ENCODE data around the gene SLC7A5.
"Not testable (repeated sequence)": the region's sequence is repeated elsewhere in the genome, so short reads cannot be mapped to it uniquely, and the experiment has no call there.

Gene SLC7A5

DNA sequence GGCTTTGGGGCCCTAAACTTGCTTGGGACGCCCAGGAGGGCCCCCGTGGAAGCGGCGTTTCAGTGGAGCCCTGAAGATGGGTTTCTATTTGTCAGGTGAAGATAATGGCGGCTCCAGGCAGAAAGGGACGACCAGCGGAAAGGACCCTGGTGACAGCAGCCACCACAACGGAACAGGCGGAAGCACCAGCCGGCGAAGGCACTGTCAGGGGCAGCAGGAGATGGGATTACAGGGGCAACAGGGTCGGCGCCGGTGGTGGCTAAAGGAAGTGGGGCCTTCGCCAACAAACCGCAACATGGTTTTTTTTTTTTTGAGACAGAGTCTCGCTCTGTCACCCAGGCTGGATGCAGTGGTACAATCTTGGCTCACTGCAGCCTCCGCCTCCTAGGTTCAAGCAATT lies 43.4 kb upstream of the SLC7A5 start:
- H3K79me2 ChIP-seq (ENCODE audit: insufficient read depth, low read length); H3F3A ChIP-seq (ENCODE audit: insufficient read depth, low read length); H3K9ac ChIP-seq (ENCODE audit: low read length); H4K20me1 ChIP-seq (ENCODE audit: insufficient read depth, low read length); H3K36me3 ChIP-seq (ENCODE audit: insufficient read depth, low read length); H3K9me2 ChIP-seq (ENCODE audit: low read depth, low read length); H3K27me3 ChIP-seq (ENCODE audit: insufficient read depth, low read length); H3K9me3 ChIP-seq (ENCODE audit: low read length); H2AFZ ChIP-seq (ENCODE audit: low read length); H3K27ac ChIP-seq (ENCODE audit: low read depth, low read length, poor library complexity, severe bottlenecking): not testable (repeated sequence)
- Histone ChIP-seq H3K4me1 (ENCODE audit: insufficient read depth, low read length, severe bottlenecking) (peaks cover 15% of the 10 kb centered on the region), H3K4me3 (ENCODE audit: low read depth, low read length, poor library complexity, severe bottlenecking) (peak overlapping the region; percentile 16), H3K4me2 (ENCODE audit: low read length) (peak overlapping the region; percentile 25; the same call in 1 of the 2 replicates)

- not testable (repeated sequence) for H3K4me2 ChIP-seq (ENCODE audit: low read length); H2AFZ ChIP-seq (ENCODE audit: low read length); H3K79me2 ChIP-seq (ENCODE audit: insufficient read depth, low read length); H3K9ac ChIP-seq (ENCODE audit: low read length); H3K27ac ChIP-seq (ENCODE audit: low read depth, low read length, poor library complexity, severe bottlenecking); H3K9me2 ChIP-seq (ENCODE audit: low read depth, low read length); H4K20me1 ChIP-seq (ENCODE audit: insufficient read depth, low read length); H3K4me3 ChIP-seq (ENCODE audit: low read depth, low read length, poor library complexity, severe bottlenecking); H3F3A ChIP-seq (ENCODE audit: insufficient read depth, low read length); H3K27me3 ChIP-seq (ENCODE audit: insufficient read depth, low read length); H3K9me3 ChIP-seq (ENCODE audit: low read length); H3K36me3 ChIP-seq (ENCODE audit: insufficient read depth, low read length)
- H3K4me1 ChIP-seq (ENCODE audit: insufficient read depth, low read length, severe bottlenecking), result peaks cover 15% of the 10 kb centered on the region
Observed at GRCh38 chr16:87911106-87911763, 41.9 kb upstream of the SLC7A5 start.

GRCh38 chr16:87909203-87909935 lies 40.1 kb upstream of the SLC7A5 start:
- H3K9me3 ChIP-seq (ENCODE audit: low read length); H3K36me3 ChIP-seq (ENCODE audit: insufficient read depth, low read length); H2AFZ ChIP-seq (ENCODE audit: low read length); H3K4me3 ChIP-seq (ENCODE audit: low read depth, low read length, poor library complexity, severe bottlenecking); H3F3A ChIP-seq (ENCODE audit: insufficient read depth, low read length); H3K27me3 ChIP-seq (ENCODE audit: insufficient read depth, low read length); H3K9me2 ChIP-seq (ENCODE audit: low read depth, low read length); H3K79me2 ChIP-seq (ENCODE audit: insufficient read depth, low read length); H3K27ac ChIP-seq (ENCODE audit: low read depth, low read length, poor library complexity, severe bottlenecking); H3K9ac ChIP-seq (ENCODE audit: low read length); H4K20me1 ChIP-seq (ENCODE audit: insufficient read depth, low read length); H3K4me2 ChIP-seq (ENCODE audit: low read length): not testable (repeated sequence)
- peaks cover 15% of the 10 kb centered on the region for H3K4me1 ChIP-seq (ENCODE audit: insufficient read depth, low read length, severe bottlenecking)
- TF ChIP-seq CTCF (IDR thresholded peaks at IDR 0.05; ENCODE audit: low read length), result peak; percentile 80

GRCh38 chr16:87908101-87908500 lies 38.8 kb upstream of the SLC7A5 start:
- not testable (repeated sequence) for H2AFZ ChIP-seq (ENCODE audit: low read length); H3K36me3 ChIP-seq (ENCODE audit: insufficient read depth, low read length); H3K4me2 ChIP-seq (ENCODE audit: low read length); H3K79me2 ChIP-seq (ENCODE audit: insufficient read depth, low read length); H3K27ac ChIP-seq (ENCODE audit: low read depth, low read length, poor library complexity, severe bottlenecking); H3K27me3 ChIP-seq (ENCODE audit: insufficient read depth, low read length); H3K9me3 ChIP-seq (ENCODE audit: low read length); H3K9ac ChIP-seq (ENCODE audit: low read length); H3K4me3 ChIP-seq (ENCODE audit: low read depth, low read length, poor library complexity, severe bottlenecking); H4K20me1 ChIP-seq (ENCODE audit: insufficient read depth, low read length); H3K9me2 ChIP-seq (ENCODE audit: low read depth, low read length); H3F3A ChIP-seq (ENCODE audit: insufficient read depth, low read length)
- peaks cover 15% of the 10 kb centered on the region for H3K4me1 ChIP-seq (ENCODE audit: insufficient read depth, low read length, severe bottlenecking)

DNA sequence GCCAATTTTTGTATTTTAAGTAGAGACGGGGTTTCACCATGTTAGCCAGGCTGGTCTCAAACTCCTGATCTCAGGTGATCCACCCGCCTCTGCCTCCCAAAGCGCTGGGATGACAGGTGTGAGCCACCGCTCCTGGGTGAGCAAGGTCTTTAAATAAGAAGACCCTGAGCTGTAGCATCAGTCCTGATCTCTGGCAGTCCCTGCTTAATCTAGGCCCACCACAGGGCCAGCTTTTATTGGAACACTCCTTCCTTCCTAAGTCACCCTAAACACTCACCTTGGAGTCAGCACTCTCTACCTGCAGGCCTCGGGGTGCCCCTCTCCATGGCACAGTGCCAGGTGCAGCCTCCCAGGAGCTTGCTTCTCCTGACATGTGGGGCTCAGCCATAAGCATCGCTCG lies 36.2 kb upstream of the SLC7A5 start:
- H3K4me3 ChIP-seq (ENCODE audit: low read depth, low read length, poor library complexity, severe bottlenecking); H3K27ac ChIP-seq (ENCODE audit: low read depth, low read length, poor library complexity, severe bottlenecking); H3K9me2 ChIP-seq (ENCODE audit: low read depth, low read length); H3K9me3 ChIP-seq (ENCODE audit: low read length); H3K79me2 ChIP-seq (ENCODE audit: insufficient read depth, low read length); H3K36me3 ChIP-seq (ENCODE audit: insufficient read depth, low read length); H4K20me1 ChIP-seq (ENCODE audit: insufficient read depth, low read length); H3F3A ChIP-seq (ENCODE audit: insufficient read depth, low read length); H3K9ac ChIP-seq (ENCODE audit: low read length); H2AFZ ChIP-seq (ENCODE audit: low read length); H3K4me1 ChIP-seq (ENCODE audit: insufficient read depth, low read length, severe bottlenecking); H3K4me2 ChIP-seq (ENCODE audit: low read length); H3K27me3 ChIP-seq (ENCODE audit: insufficient read depth, low read length): not testable (repeated sequence)

- not testable (repeated sequence) for H4K20me1 ChIP-seq (ENCODE audit: insufficient read depth, low read length); H3K9ac ChIP-seq (ENCODE audit: low read length); H3K4me2 ChIP-seq (ENCODE audit: low read length); H3K9me2 ChIP-seq (ENCODE audit: low read depth, low read length); H3K9me3 ChIP-seq (ENCODE audit: low read length); H3K36me3 ChIP-seq (ENCODE audit: insufficient read depth, low read length); H3F3A ChIP-seq (ENCODE audit: insufficient read depth, low read length); H2AFZ ChIP-seq (ENCODE audit: low read length); H3K4me3 ChIP-seq (ENCODE audit: low read depth, low read length, poor library complexity, severe bottlenecking); H3K4me1 ChIP-seq (ENCODE audit: insufficient read depth, low read length, severe bottlenecking); H3K79me2 ChIP-seq (ENCODE audit: insufficient read depth, low read length); H3K27ac ChIP-seq (ENCODE audit: low read depth, low read length, poor library complexity, severe bottlenecking); H3K27me3 ChIP-seq (ENCODE audit: insufficient read depth, low read length)
Observed at GRCh38 chr16:87904963-87905362, 35.7 kb upstream of the SLC7A5 start.

DNA sequence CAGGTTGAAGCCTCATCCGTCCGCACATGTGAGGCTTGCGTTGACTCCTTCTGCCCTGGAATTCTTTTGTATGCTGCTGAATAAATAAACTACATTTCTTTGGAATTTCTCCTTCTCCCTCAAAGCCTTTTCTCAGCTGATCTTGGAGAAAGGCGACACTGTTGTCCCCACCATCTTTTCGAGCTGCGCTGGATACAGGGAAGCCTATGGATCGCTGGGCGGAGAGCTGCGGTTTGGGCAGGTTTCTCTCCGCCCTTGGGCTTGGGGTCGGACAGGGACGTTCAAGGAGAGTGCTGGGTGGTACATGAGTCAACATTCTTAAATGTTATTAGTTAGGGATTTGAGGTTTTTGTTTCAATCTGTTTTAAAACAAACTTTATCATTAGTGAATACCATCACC lies 31.2 kb upstream of the SLC7A5 start:
- not testable (repeated sequence) for H4K20me1 ChIP-seq (ENCODE audit: insufficient read depth, low read length); H3K9ac ChIP-seq (ENCODE audit: low read length); H3K27me3 ChIP-seq (ENCODE audit: insufficient read depth, low read length); H3K27ac ChIP-seq (ENCODE audit: low read depth, low read length, poor library complexity, severe bottlenecking); H3K36me3 ChIP-seq (ENCODE audit: insufficient read depth, low read length); H3K9me3 ChIP-seq (ENCODE audit: low read length); H2AFZ ChIP-seq (ENCODE audit: low read length); H3K4me1 ChIP-seq (ENCODE audit: insufficient read depth, low read length, severe bottlenecking); H3K4me3 ChIP-seq (ENCODE audit: low read depth, low read length, poor library complexity, severe bottlenecking); H3K9me2 ChIP-seq (ENCODE audit: low read depth, low read length); H3K4me2 ChIP-seq (ENCODE audit: low read length); H3F3A ChIP-seq (ENCODE audit: insufficient read depth, low read length); H3K79me2 ChIP-seq (ENCODE audit: insufficient read depth, low read length)
